Immature natural killer cell (primary cell): ENCODE results near the gene FARP2. TPM values are rescaled to one million over a fixed set of nuclear protein-coding genes. Genes with fewer than 3 reads are reported as not detected.

Experiments
- DNase-seq, 3 donors: peaks; one replicate each; pipeline ENCODE4 v3.0.0; 2022; ENCODE audit warnings: mixed read lengths in 1 of 3
- H3K27ac Mint-ChIP-seq, 6 donors: one replicate each; pipeline ENCODE4 v1.8.0; 2020; ENCODE audit warnings: mixed read lengths in 6 of 6, mild to moderate bottlenecking in 5 of 6, inconsistent platforms in 4 of 6, moderate library complexity in 3 of 6
- H3K27me3 Mint-ChIP-seq, 3 donors: one replicate each; pipeline ENCODE4 v1.8.0; 2020 to 2021; ENCODE audit warnings: low read depth in 3 of 3, mild to moderate bottlenecking in 3 of 3, mixed read lengths in 3 of 3, moderate library complexity in 3 of 3, inconsistent platforms in 1 of 3
- H3K36me3 Mint-ChIP-seq, 3 donors: one replicate each; pipeline ENCODE4 v1.8.0; 2020; ENCODE audit warnings: mixed read lengths in 3 of 3, inconsistent platforms in 2 of 3, mild to moderate bottlenecking in 2 of 3
- H3K4me1 Mint-ChIP-seq, 2 donors: one replicate each; pipeline ENCODE4 v1.8.0; 2020; ENCODE audit warnings: inconsistent platforms in 2 of 2, mild to moderate bottlenecking in 2 of 2, mixed read lengths in 2 of 2, moderate library complexity in 1 of 2
- H3K4me3 Mint-ChIP-seq, 5 donors: one replicate each; pipeline ENCODE4 v1.8.0; 2020; ENCODE audit warnings: mild to moderate bottlenecking in 5 of 5, mixed read lengths in 5 of 5, inconsistent platforms in 3 of 5, moderate library complexity in 3 of 5
- H3K9me3 Mint-ChIP-seq, 6 donors: one replicate each; pipeline ENCODE4 v1.8.0; 2020; ENCODE audit warnings: mild to moderate bottlenecking in 6 of 6, mixed read lengths in 6 of 6, inconsistent platforms in 4 of 6, moderate library complexity in 3 of 6
- polyA plus RNA-seq, 3 donors: library from polyadenylated mRNA; unstranded; fragments of 300-500 nt; fragmentation: Illumina TruSeq; gene quantifications; one replicate each; pipeline ENCODE4 v1.2.3, GENCODE V29; 2021

The FARP2 gene
- polyA plus RNA-seq, 3 donors from 2014 or later, result 5.3 to 8.3 (median 8.2) TPM

DNA sequence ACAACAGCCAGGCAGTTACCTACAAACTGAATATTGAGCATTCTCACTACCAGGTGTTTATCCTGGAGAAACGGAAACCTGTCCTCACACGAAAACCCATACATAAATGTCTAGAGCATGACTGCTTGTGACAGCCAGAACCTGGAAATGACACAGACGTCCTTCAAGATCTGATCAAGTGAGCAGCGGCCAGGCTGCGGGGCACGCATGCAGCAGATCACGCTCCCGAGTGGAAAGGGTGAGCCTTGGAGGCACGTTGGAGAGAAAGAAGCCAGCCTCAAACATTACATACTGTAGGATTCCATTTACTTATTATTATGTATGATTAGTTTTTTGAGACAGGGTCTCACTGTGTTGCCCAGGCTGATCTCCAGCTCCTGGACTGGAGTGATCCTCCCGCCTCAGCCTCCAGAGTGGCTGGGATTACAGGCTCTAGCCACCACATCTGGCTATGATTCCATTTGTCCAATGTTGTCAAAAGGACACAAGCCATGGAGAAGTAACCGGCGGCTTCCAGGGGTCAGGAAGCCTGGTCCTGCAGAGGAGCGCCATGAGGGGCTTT is 175.2 kb downstream of the FARP2 start:
- H3K4me3 Mint-ChIP-seq, result no peak overlapping the region
- peaks cover 0 to 3% (median under 1%) of the 10 kb centered on the region in 3 donors for H3K36me3 Mint-ChIP-seq
- no peak for DNase-seq
- H3K27me3 Mint-ChIP-seq, result peaks cover 1 to 6% (median 3%) of the 10 kb centered on the region in 3 donors
- H3K4me1 Mint-ChIP-seq, result no peaks in the 10 kb centered on the region
- peaks cover 0 to 3% (median under 1%) of the 10 kb centered on the region in 6 donors for H3K9me3 Mint-ChIP-seq
- H3K27ac Mint-ChIP-seq, result no peak overlapping the region

DNA sequence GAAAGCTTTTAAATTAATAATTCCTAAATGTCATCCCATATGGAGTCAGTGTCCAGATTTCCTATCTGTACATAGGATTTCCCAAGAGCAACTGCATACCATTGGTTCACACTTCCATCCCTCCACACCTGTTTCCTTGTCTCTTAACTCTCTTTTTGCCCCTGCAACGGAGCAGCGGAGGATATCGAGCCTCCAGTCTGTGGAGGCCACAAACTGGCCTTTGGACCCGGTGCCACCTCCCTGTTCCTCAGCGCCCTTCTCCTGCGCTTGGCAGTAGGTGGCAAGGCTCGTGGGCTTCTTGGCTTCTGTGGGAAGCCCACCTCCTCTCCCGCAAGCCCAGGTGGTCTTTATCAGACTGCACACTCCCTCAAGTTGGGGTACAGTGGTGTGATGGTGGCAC is 176.1 kb downstream of the FARP2 start:
- Mint-ChIP-seq H3K27ac (no peak overlapping the region), H3K27me3 (peaks cover 0 to 4% (median 3%) of the 10 kb centered on the region in 3 donors), H3K36me3 (no peaks in the 10 kb centered on the region), H3K4me1 (no peaks in the 10 kb centered on the region), H3K4me3 (no peak overlapping the region), H3K9me3 (peaks cover 0 to 1% (median 0%) of the 10 kb centered on the region in 6 donors)
- no peak for DNase-seq

DNA sequence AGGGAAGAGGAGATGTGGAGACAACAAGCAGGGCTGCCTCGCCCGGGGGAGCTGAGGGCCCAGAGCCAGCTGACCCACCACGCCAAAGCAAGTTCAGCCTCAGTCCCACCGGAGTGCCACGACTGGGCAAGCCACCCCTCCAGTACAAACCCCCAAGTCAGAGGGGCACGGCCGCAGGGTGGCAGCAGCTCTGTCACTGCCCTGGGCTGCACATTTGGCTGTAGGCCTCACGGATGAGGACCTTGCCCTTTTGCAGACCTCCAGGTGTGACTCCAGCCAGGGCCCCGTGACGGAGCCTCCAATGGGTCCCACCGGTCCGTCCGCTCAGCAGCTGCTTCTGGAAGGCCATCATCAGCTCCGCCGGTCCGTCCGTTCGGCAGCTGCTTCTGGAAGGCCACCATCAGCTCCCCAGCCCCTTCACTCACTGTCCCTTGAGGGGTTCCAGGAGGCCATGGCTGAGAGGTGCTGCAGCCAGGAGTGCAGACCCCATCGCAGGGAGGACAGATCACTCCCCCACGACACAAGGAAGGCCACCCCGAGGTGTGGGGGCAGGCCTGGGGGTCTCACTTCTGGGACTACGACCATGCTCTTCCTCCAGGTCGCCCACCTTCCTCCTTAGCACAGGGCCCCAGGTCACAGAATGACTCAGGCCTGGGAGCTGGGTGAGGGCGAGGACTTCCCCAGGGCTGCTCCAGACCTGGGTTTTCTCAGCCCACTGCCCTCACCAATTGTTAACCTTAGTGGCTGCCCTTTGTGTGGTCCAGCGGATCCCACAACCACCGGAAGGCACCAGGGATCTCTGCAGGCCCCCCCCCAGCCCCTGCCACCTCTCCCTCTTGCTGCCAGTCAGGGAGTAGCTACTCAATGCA is 176.9 kb downstream of the FARP2 start:
- DNase-seq, result no peak
- Mint-ChIP-seq H3K36me3 (no peaks in the 10 kb centered on the region), H3K4me1 (no peaks in the 10 kb centered on the region), H3K4me3 (no peak overlapping the region), H3K27ac (no peak overlapping the region), H3K27me3 (peaks cover 0 to 4% (median 3%) of the 10 kb centered on the region in 3 donors), H3K9me3 (peaks cover 0 to 1% (median 0%) of the 10 kb centered on the region in 6 donors)

DNA sequence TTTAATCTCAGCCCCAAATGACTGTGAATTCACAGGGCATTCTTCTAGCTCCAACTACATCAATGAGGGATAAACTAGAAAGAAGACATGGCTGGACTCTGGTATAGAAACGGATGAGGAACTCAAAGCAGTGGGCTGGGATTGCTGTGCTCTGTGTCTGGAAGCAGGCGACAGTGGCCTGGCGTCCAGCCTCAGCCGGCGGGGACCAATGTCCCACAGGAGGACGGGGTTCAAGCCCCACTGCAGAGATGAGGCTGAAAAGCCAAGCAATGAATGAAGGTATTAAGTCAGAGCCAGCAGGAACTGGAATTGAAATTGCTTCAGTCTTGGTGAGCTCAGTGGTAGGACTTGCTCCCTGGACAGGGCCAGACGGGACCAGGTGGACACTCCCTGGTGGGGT is 178.2 kb downstream of the FARP2 start:
- H3K4me1 Mint-ChIP-seq, result no peaks in the 10 kb centered on the region
- H3K4me3 Mint-ChIP-seq, result no peak overlapping the region
- DNase-seq, result no peak
- peaks cover 0 to 1% (median 0%) of the 10 kb centered on the region in 6 donors for H3K9me3 Mint-ChIP-seq
- no peak overlapping the region for H3K27ac Mint-ChIP-seq
- H3K27me3 Mint-ChIP-seq, result peaks cover 0 to 4% (median 0%) of the 10 kb centered on the region in 3 donors
- H3K36me3 Mint-ChIP-seq, result no peaks in the 10 kb centered on the region

DNA sequence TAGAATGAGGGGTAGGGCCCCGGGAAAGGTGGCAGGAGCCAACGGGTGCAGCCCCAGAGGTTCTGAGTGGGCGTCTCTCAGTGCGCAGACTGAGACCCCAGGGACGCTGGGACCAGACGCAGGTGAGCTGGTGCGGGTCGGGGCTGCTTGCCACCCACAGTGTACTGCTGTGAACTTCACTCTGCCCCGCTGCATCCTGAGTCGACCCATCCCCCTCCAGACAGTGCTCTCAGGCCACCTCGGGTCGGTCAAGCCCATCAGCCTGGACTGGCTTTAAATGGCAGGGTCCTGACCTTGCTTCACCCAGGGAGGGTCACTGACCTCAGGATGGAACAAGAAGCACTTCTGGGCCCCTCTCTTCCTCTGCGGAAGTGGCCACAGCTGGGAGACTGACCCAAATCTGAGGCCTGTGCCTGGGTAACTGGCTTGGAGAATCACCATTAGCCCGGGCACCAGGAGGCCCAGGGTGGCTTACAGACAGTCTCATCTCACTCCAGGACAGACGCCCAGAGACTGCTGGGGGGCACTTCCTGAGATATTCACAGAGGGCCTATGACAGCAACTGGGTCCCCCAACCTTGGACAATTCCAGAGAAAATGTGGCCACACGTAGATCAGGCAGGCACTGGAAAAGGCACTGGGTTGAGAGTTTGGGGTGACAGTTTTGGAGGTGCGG is 178.8 kb downstream of the FARP2 start:
- Mint-ChIP-seq H3K4me1 (no peaks in the 10 kb centered on the region), H3K36me3 (no peaks in the 10 kb centered on the region), H3K27ac (no peak overlapping the region), H3K27me3 (peaks cover 0 to 4% (median 0%) of the 10 kb centered on the region in 3 donors), H3K9me3 (peaks cover 0 to 1% (median 0%) of the 10 kb centered on the region in 6 donors), H3K4me3 (no peak overlapping the region)
- no peak for DNase-seq

DNA sequence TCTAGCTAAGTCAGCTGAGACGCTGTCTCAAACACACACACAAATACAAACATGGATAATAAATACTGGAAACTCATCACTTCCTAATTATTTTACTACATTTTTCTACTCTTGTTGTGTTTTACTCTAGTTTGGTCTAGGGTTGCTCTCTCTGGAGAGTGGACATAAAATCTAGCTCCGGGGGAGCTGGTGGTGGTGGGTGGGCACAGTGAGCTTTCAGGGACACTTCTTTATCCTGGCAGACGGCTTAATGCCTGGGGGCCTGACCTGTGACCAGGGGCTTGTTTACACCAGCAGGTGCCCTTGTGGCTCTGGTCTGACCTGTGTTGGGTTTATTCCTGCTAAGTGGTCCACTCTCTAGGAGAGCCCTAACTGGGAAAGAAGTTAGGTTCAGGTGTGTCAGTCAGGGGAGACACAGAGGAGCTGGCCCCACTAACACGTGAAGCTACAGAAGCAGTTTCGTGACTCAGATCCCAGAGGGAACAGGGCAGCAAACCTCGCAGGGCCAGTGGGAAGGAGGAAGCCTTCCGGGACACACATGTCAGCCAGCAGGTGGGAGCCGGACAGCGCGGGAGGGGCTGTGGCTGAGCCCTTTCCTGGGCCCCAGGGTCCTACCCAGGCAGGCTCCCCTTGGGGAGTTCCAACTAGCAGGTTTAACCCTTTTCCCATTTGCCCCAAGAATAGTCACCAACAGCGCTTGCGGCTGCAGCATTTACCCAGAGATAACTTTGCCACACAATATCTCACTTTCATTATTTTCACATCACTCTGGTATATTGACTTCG is 180.0 kb downstream of the FARP2 start:
- H3K4me1 Mint-ChIP-seq, result peaks cover 5 to 6% of the 10 kb centered on the region in 2 donors
- peaks cover 0 to 3% (median 0%) of the 10 kb centered on the region in 3 donors for H3K36me3 Mint-ChIP-seq

DNA sequence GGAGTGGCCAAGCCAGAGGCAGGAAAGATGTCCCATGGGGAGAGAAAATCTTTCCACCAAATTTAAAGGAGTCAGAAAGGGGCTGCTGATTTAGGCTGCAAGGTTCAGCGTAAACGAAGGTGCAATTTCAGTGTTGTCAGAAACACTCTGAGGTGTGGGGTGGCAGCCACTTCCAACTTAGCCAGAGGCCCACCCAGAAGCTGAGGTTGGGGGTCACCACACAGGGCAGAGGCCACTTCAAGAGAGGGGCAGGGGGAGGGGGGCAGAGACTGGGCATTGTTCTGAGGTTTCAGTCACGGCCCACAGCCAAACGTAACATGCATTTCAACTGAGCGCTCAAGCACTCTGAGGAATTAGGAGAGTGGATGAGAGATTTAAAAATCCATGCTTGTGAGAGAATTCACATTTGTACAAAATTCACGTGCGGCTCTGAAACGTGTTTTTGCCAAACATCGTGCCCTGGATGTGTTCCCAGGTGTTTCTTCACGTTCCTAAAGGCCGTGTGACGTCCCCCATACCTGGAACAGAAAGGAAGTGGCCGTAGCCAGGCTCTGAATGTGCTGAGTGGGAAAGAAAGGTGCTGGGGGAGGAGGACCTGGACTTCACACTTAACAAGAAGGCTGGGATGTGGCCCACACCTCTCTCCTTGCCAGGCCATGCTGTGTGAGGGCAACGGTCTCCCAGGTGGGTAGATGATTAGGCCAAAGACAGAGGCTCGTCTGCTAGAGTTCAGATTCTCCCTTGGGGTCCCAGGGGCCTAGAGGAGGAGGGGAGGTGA is 182.9 kb downstream of the FARP2 start:
- Mint-ChIP-seq H3K27ac (peak overlapping the region in 1 of 6 donors; percentile 2), H3K9me3 (no peaks in the 10 kb centered on the region)

More for the DNA sequence above, 180.0 kb downstream of the FARP2 start:
- peaks cover 0 to 5% (median 3%) of the 10 kb centered on the region in 3 donors for H3K27me3 Mint-ChIP-seq
- H3K4me3 Mint-ChIP-seq, result no peak overlapping the region
- no peak for DNase-seq
- H3K27ac Mint-ChIP-seq, result no peak overlapping the region
- H3K9me3 Mint-ChIP-seq, result peaks cover 0 to 1% (median 0%) of the 10 kb centered on the region in 6 donors

DNA sequence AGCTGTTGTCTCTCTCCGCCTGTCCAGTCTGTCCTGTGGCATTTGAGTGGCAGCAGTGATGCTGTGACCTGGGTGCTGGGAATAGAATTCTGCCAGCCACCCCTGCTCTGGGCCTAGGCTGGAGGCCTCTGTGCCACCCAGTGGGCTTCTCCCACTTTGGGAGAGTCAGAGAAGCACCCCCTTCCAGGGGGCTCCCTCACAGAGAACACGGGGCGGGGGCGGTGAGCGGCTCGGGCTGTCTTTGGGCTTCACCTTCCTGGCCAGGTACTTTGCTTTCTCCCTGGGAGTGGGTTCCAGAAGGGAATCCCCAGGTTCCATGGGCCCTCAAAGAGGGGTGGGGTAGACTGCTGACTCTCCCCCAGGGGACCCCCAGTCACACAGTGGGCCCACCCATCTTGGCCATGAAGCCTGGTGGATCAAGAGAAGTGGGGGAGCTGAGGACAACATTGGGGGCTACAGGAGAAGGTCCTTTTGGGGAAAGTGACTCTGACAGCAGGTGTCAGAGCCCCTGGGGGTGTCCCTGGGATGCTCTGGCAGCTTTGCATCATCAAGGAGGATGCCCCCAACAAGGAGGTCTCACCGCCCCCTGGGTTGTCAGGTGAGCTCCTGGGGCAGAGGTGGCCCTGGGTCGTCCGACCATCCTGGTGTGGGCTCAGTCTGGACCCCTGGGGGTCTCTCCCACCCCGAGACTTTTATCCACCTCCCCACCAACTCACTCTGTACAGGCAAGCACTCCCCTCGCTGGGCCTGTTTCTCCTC is 183.7 kb downstream of the FARP2 start:
- peaks cover 0 to 3% (median 0%) of the 10 kb centered on the region in 3 donors for H3K36me3 Mint-ChIP-seq
- no peaks in the 10 kb centered on the region for H3K9me3 Mint-ChIP-seq
- H3K4me1 Mint-ChIP-seq, result peaks cover 5 to 6% of the 10 kb centered on the region in 2 donors
- H3K27me3 Mint-ChIP-seq, result peaks cover 4 to 11% (median 11%) of the 10 kb centered on the region in 3 donors
- no peak for DNase-seq
- no peak overlapping the region for H3K27ac Mint-ChIP-seq
- peak overlapping the region in 1 of 5 donors; percentile 21 for H3K4me3 Mint-ChIP-seq

More for the DNA sequence above, 182.9 kb downstream of the FARP2 start:
- DNase-seq, result no peak
- H3K36me3 Mint-ChIP-seq, result peaks cover 0 to 3% (median 0%) of the 10 kb centered on the region in 3 donors
- H3K4me3 Mint-ChIP-seq, result no peak overlapping the region
- H3K27me3 Mint-ChIP-seq, result peaks cover 4 to 11% (median 11%) of the 10 kb centered on the region in 3 donors
- H3K4me1 Mint-ChIP-seq, result peaks cover 5 to 6% of the 10 kb centered on the region in 2 donors

DNA sequence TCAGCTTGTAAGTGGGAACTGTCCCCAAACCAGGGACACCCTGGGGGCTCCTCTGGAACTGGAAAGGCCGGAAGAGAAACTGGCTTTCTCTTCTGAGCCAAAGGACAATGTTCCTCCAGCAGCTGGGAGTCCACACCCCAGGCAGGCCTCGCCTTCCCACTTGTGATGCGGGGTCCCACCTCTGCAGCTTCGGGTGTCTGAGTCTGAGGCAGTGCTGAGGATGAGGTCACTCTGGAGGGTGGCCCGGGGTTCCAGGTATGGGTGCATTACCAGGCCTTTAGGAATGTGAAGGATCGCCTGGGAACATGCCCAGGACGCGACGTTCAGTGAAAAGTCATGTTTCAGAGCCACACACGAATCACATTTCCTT is 184.3 kb downstream of the FARP2 start:
- Mint-ChIP-seq H3K36me3 (peaks cover 0 to 3% (median 0%) of the 10 kb centered on the region in 3 donors), H3K9me3 (no peaks in the 10 kb centered on the region), H3K4me1 (peaks cover 5 to 6% of the 10 kb centered on the region in 2 donors), H3K27me3 (peaks cover 4 to 11% (median 11%) of the 10 kb centered on the region in 3 donors), H3K4me3 (peak overlapping the region; percentile 71 to 81 (median 77)), H3K27ac (no peak overlapping the region)
- no peak for DNase-seq

DNA sequence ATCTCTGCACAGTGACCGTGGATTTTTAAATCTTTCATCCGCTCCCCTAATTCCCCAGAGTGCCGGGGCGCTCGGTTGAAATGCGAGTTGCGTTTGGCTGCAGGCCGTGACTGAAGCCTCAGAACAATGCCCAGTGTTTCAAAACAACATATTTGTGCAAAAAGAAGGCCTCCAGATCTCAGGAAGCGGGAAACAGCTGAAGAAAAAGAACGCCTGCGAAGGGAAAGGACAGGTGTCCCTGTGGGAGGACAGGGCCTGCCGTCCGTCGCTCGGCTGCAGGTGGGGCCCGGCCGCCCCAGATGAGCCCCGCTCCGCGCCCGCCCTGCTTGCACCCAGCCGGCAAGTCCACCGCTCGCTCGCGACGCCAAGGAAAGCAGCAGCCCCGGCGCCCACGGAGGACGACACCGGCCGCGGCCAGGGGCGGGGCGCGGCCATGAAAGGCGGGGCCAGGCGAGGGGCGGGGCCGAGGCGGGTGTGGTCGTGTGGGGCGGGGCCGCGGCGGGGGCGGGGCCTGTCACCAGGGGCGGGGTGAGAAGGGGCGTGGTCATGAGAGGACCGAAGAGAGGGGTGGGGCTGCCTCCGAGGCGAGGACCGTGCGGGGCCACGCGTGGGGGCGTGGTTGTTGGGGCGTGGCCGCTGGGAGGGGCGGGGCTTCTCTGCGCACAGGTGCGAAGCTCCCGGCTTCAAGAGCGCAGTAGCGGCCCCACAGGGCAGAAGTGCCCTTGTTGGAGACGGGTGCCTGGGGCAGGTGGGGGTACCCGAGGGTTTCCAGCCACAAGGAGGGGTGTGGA is 184.9 kb downstream of the FARP2 start:
- Mint-ChIP-seq H3K9me3 (no peaks in the 10 kb centered on the region), H3K4me3 (peak overlapping the region; percentile 71 to 81 (median 77)), H3K36me3 (peaks cover 0 to 3% (median 0%) of the 10 kb centered on the region in 3 donors), H3K27me3 (peaks cover 4 to 11% (median 11%) of the 10 kb centered on the region in 3 donors), H3K4me1 (peaks cover 5 to 6% of the 10 kb centered on the region in 2 donors), H3K27ac (no peak overlapping the region)
- peak; percentile 48 to 55 (median 52) for DNase-seq

DNA sequence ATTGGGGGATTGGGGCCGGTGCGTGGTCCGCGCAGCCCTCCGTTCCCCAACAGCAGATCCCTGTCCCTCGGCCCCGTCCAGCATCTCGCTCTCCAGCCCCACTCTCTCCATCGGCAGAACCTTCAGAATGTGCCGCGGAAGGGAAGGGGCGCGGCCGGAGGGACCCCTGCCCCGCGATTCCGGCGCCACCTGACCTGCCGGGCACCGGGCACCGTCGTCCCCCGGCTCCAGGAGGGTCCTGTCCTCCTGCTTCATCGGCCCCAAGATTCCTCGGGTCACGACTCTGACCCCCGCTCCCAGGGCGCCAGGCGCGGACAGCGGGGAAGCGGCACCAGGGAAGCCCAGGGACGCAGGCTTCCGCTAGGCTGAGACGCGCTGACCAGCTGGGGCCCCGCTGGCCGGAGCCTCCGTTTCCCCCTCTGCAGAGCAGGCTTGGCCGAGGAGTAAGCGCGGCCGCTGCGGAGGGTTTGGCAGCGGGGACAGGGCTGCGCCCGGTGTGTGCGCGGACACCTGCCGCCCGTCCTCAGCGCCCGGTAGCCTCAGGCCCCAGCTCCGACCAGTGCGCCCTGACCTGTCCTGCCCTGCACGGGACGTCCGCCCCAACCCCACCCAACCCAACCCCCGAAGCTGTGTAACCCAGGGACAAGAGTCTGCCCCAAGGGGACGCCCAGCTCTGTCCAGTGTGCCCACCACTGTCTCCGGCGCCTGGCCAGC is 185.6 kb downstream of the FARP2 start:
- H3K36me3 Mint-ChIP-seq, result peaks cover 0 to 3% (median 0%) of the 10 kb centered on the region in 3 donors
- no peak overlapping the region for H3K27ac Mint-ChIP-seq
- no peak overlapping the region for H3K4me3 Mint-ChIP-seq
- H3K9me3 Mint-ChIP-seq, result no peaks in the 10 kb centered on the region
- peaks cover 5 to 6% of the 10 kb centered on the region in 2 donors for H3K4me1 Mint-ChIP-seq
- H3K27me3 Mint-ChIP-seq, result peaks cover 4 to 11% (median 11%) of the 10 kb centered on the region in 3 donors
- no peak for DNase-seq
